SK-N-SH (cell line): ENCODE results near the gene BPIFB1. TPM values are rescaled to one million over a fixed set of nuclear protein-coding genes. Genes with fewer than 3 reads are reported as not detected.

Source experiments
- CTCF ChIA-PET: fragments of 300-600, 350-600 bp; formaldehyde crosslinking; extraction: SDS; loops from one replicate; lab custom pipeline; 2021; lab: Yijun Ruan, JAX
- POLR2A ChIA-PET: fragments of 350-600 bp; sonication (Branson Sonifier 250); formaldehyde crosslinking; extraction: SDS; loops from one replicate; lab custom pipeline; 2020; ENCODE audit warnings: antibody characterized with exemption, inconsistent platforms; lab: Yijun Ruan, JAX
- DNase-seq: peaks from one replicate; pipeline ENCODE4 v3.0.0; 2012
- H2AFZ ChIP-seq: fragments of 200-600 bp; sonication (generic); 2 replicates; pipeline ENCODE4 v1.8.1; 2016; ENCODE audit warnings: antibody characterized with exemption, mild to moderate bottlenecking, low read depth
- H3F3A ChIP-seq: fragments of 200-600 bp; sonication (generic); replicated peaks from 2 replicates; pipeline ENCODE3; 2016; ENCODE audit warnings: antibody characterized with exemption, mild to moderate bottlenecking; ENCODE audit not compliant: insufficient read depth
- H3K27ac ChIP-seq, 2 experiments: fragments of 200-500 bp in 1 of 2; fragments of 200-600 bp in 1 of 2; sonication (Bioruptor generic) in 1 of 2; sonication (generic), shearing (Covaris generic) in 1 of 2; 2 replicates each; pipeline versions ENCODE4 v1.5.1 to v1.6.1; 2014 to 2016; ENCODE audit warnings: low read depth in 2 of 2, inconsistent platforms in 1 of 2, low read length in 1 of 2, mild to moderate bottlenecking in 1 of 2, mixed read lengths in 1 of 2
- H3K27me3 ChIP-seq: fragments of 200-600 bp; sonication (generic), shearing (Covaris generic); 2 replicates; pipeline ENCODE4 v1.6.1; 2016; ENCODE audit warnings: mixed run types; ENCODE audit not compliant: insufficient read depth
- H3K36me3 ChIP-seq, 2 experiments: fragments of 200-500 bp in 1 of 2; fragments of 200-600 bp in 1 of 2; sonication (Bioruptor generic) in 1 of 2; sonication (generic) in 1 of 2; replicated peaks in 1 of 2; 2 replicates each; pipeline versions ENCODE3 to v1.5.1; 2014 to 2016; ENCODE audit warnings: low read length in 1 of 2, mild to moderate bottlenecking in 1 of 2; ENCODE audit not compliant: insufficient read depth in 2 of 2, control insufficient read depth in 1 of 2
- H3K4me1 ChIP-seq, 2 experiments: fragments of 200-500 bp in 1 of 2; fragments of 200-600 bp in 1 of 2; sonication (Bioruptor generic) in 1 of 2; sonication (generic), shearing (Covaris generic) in 1 of 2; 2 replicates each; pipeline versions ENCODE4 v1.5.1 to v1.6.1; 2014 to 2016; ENCODE audit warnings: low read depth in 1 of 2, low read length in 1 of 2, mixed run types in 1 of 2; ENCODE audit not compliant: insufficient read depth in 2 of 2, control insufficient read depth in 1 of 2
- H3K4me2 ChIP-seq: fragments of 200-600 bp; sonication (generic), shearing (Covaris generic); 2 replicates; pipeline ENCODE4 v1.6.1; 2017; ENCODE audit warnings: mixed run types
- H3K4me3 ChIP-seq, 2 experiments: fragments of 200-500 bp in 1 of 2; fragments of 200-600 bp in 1 of 2; sonication (Bioruptor generic) in 1 of 2; sonication (generic), shearing (Covaris generic) in 1 of 2; 2 replicates each; pipeline versions ENCODE4 v1.5.1 to v1.8.1; 2014 to 2016; ENCODE audit warnings: low read depth in 2 of 2, inconsistent platforms in 1 of 2, low read length in 1 of 2, mild to moderate bottlenecking in 1 of 2, mixed read lengths in 1 of 2, moderate library complexity in 1 of 2
- H3K79me2 ChIP-seq: fragments of 200-600 bp; sonication (generic); 2 replicates; pipeline ENCODE4 v1.8.1; 2017; ENCODE audit warnings: mild to moderate bottlenecking; ENCODE audit not compliant: insufficient read depth
- H3K9ac ChIP-seq: fragments of 200-600 bp; sonication (generic); 2 replicates; pipeline ENCODE4 v1.6.1; 2017; ENCODE audit warnings: mixed run types
- H3K9me2 ChIP-seq: fragments of 200-600 bp; sonication (generic); 2 replicates; pipeline ENCODE4 v1.6.1; 2017; ENCODE audit warnings: mixed run types
- H3K9me3 ChIP-seq: fragments of 200-600 bp; sonication (generic); 2 replicates; pipeline ENCODE4 v1.6.1; 2017; ENCODE audit warnings: mixed run types, mild to moderate bottlenecking, moderate library complexity
- H4K20me1 ChIP-seq: fragments of 200-600 bp; sonication (generic); 2 replicates; pipeline ENCODE4 v1.6.1; 2017; ENCODE audit warnings: mild to moderate bottlenecking, mixed run types; ENCODE audit not compliant: insufficient read depth
- ELF1 ChIP-seq: IDR thresholded peaks from 2 replicates; pipeline ENCODE4 v1.4.0; 2012
- EZH2phosphoT487 ChIP-seq: fragments of 200-600 bp; sonication (generic); IDR thresholded peaks from 2 replicates; pipeline ENCODE4 v1.6.1; 2017; ENCODE audit warnings: low read depth, mixed run types, mild to moderate bottlenecking, antibody characterized with exemption, moderate library complexity, borderline replicate concordance
- FOXM1 ChIP-seq: IDR thresholded peaks from 2 replicates; pipeline ENCODE4 v1.4.0; 2012; ENCODE audit warnings: low read depth, mild to moderate bottlenecking
- GABPA ChIP-seq: IDR thresholded peaks from 2 replicates; pipeline ENCODE4 v1.4.0; 2012; ENCODE audit warnings: low read depth, mild to moderate bottlenecking
- IRF3 ChIP-seq: fragments of 150-350 bp; IDR thresholded peaks from 2 replicates; pipeline ENCODE4 v1.6.1; 2016; ENCODE audit warnings: mild to moderate bottlenecking, low read depth, low read length
- MAX ChIP-seq: IDR thresholded peaks from 2 replicates; pipeline ENCODE4 v1.4.0; 2012; ENCODE audit warnings: low read depth
- MXI1 ChIP-seq: IDR thresholded peaks from 2 replicates; pipeline ENCODE4 v1.6.1; 2012; ENCODE audit warnings: mild to moderate bottlenecking, low read depth, low read length, improper control_type of control experiment
- NRF1 ChIP-seq: IDR thresholded peaks from 2 replicates; pipeline ENCODE4 v1.6.1; 2012; ENCODE audit warnings: low read depth, mild to moderate bottlenecking, low read length
- RFX5 ChIP-seq: IDR thresholded peaks from 2 replicates; pipeline ENCODE4 v1.6.1; 2012; ENCODE audit warnings: mild to moderate bottlenecking, improper control_type of control experiment, low read length
- SIN3A ChIP-seq: IDR thresholded peaks from 2 replicates; pipeline ENCODE4 v1.6.1; 2012; ENCODE audit warnings: low read depth, mild to moderate bottlenecking, low read length, moderate library complexity, borderline replicate concordance
- TAF1 ChIP-seq: IDR thresholded peaks from 2 replicates; pipeline ENCODE4 v1.6.1; 2012; ENCODE audit warnings: low read depth, mild to moderate bottlenecking, low read length, moderate library complexity, borderline replicate concordance
- TCF12 ChIP-seq: IDR thresholded peaks from 2 replicates; pipeline ENCODE4 v1.4.0; 2012
- TEAD4 ChIP-seq: IDR thresholded peaks from 2 replicates; pipeline ENCODE4 v1.4.0; 2012; ENCODE audit warnings: mild to moderate bottlenecking, borderline replicate concordance; ENCODE audit not compliant: insufficient read depth
- USF1 ChIP-seq: IDR thresholded peaks from 2 replicates; pipeline ENCODE4 v1.4.0; 2012; ENCODE audit warnings: low read depth, borderline replicate concordance
- YY1 ChIP-seq: IDR thresholded peaks from 2 replicates; pipeline ENCODE4 v1.4.0; 2012; ENCODE audit warnings: low read depth, mild to moderate bottlenecking
- WGBS: methylation state at CpG from one replicate; pipeline ENCODE4 v1.1.6; 2017; ENCODE audit warnings: low lambda C conversion rate; 5-methylcytosine and 5-hydroxymethylcytosine counted together
- polyA plus RNA-seq, 3 experiments: library from polyadenylated mRNA; depleted of rRNA; stranded (reverse); fragments of >200 nt; gene quantifications; 2 replicates each; pipeline ENCODE4 v1.2.3, GENCODE V29; 2012
- TF ChIP-seq, protein P1 (sequence below): fragments of 200-600 bp; sonication (generic); IDR thresholded peaks from 2 replicates; pipeline ENCODE4 v1.6.1; 2017; ENCODE audit warnings: antibody characterized with exemption, mild to moderate bottlenecking, moderate library complexity

The BPIFB1 gene
- polyA plus RNA-seq, 1 of the 3 experiments (the other 2 are of a cell fraction), result not detected

GRCh38 chr20:33312583-33312982 is 29.6 kb downstream of the BPIFB1 start:
- CTCF ChIA-PET, result interaction anchor here (4.7 kb wide), 1 partner anchor 13 kb away, joined by 19 read pairs; no protein-coding TSS in a partner anchor
- Histone ChIP-seq H3K27me3 (peaks cover 6% of the 10 kb centered on the region; the same call in 1 of the 2 replicates), H3K4me3 (no peak overlapping the region), H2AFZ (no peak overlapping the region), H3K36me3 (no peaks in the 10 kb centered on the region), H3K9me2 (no peaks in the 10 kb centered on the region), H3F3A (no peaks in the 10 kb centered on the region), H3K4me2 (no peak overlapping the region), H3K4me1 (no peaks in the 10 kb centered on the region; a peak in 1 of 4 replicates), H3K79me2 (no peaks in the 10 kb centered on the region), H3K27ac (no peak overlapping the region), H3K9ac (no peak overlapping the region), H4K20me1 (no peaks in the 10 kb centered on the region), H3K9me3 (no peaks in the 10 kb centered on the region)
- WGBS, result 63% methylated on average over 11 of the region's 11 CpGs
- no peak for DNase-seq
- POLR2A ChIA-PET, result no interaction called here
- TF ChIP-seq NRF1 (no peak), TAF1 (no peak), MAX (no peak), GABPA (no peak), MXI1 (no peak), FOXM1 (no peak), TCF12 (no peak), USF1 (no peak), TEAD4 (no peak), SIN3A (no peak), IRF3 (no peak), ELF1 (no peak), EZH2phosphoT487 (no peak), RFX5 (no peak), YY1 (no peak)
- TF ChIP-seq, protein P1, sequence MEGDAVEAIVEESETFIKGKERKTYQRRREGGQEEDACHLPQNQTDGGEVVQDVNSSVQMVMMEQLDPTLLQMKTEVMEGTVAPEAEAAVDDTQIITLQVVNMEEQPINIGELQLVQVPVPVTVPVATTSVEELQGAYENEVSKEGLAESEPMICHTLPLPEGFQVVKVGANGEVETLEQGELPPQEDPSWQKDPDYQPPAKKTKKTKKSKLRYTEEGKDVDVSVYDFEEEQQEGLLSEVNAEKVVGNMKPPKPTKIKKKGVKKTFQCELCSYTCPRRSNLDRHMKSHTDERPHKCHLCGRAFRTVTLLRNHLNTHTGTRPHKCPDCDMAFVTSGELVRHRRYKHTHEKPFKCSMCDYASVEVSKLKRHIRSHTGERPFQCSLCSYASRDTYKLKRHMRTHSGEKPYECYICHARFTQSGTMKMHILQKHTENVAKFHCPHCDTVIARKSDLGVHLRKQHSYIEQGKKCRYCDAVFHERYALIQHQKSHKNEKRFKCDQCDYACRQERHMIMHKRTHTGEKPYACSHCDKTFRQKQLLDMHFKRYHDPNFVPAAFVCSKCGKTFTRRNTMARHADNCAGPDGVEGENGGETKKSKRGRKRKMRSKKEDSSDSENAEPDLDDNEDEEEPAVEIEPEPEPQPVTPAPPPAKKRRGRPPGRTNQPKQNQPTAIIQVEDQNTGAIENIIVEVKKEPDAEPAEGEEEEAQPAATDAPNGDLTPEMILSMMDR, result no peak
